Nephron progenitor cell (in vitro differentiated cells): Measurements from ENCODE around the gene INPP5A.

ENCODE experiments used
- DNase-seq: peaks from one replicate; pipeline ENCODE4 v3.0.0; 2021
- H3K27ac Mint-ChIP-seq: 2 replicates; pipeline ENCODE4 v1.8.0; 2021; ENCODE audit warnings: mild to moderate bottlenecking, moderate library complexity, mixed read lengths
- H3K27me3 Mint-ChIP-seq: 2 replicates; pipeline ENCODE4 v1.8.0; 2021; ENCODE audit warnings: mild to moderate bottlenecking, low read depth, mixed read lengths; ENCODE audit not compliant: poor library complexity
- H3K36me3 Mint-ChIP-seq: 2 replicates; pipeline ENCODE4 v1.8.0; 2021; ENCODE audit warnings: low read depth, mixed read lengths
- H3K4me1 Mint-ChIP-seq: 2 replicates; pipeline ENCODE4 v1.8.0; 2021; ENCODE audit warnings: mixed read lengths
- H3K4me3 Mint-ChIP-seq: 2 replicates; pipeline ENCODE4 v1.8.0; 2021; ENCODE audit warnings: mild to moderate bottlenecking, moderate library complexity, mixed read lengths
- H3K9me3 Mint-ChIP-seq: 2 replicates; pipeline ENCODE4 v1.8.0; 2021; ENCODE audit warnings: mild to moderate bottlenecking, moderate library complexity, mixed read lengths
- CTCF ChIP-seq: fragments of 200-600 bp; sonication (generic); IDR thresholded peaks from 2 replicates; pipeline ENCODE4 v1.5.0; 2021; ENCODE audit warnings: antibody characterized with exemption

Gene INPP5A

GRCh38 chr10:132779549-132780294 is 242.1 kb downstream of the INPP5A start:
- Mint-ChIP-seq H3K4me3 (no peak overlapping the region), H3K27me3 (peaks cover 47% of the 10 kb centered on the region), H3K9me3 (no peaks in the 10 kb centered on the region), H3K4me1 (peaks cover 22% of the 10 kb centered on the region), H3K27ac (no peak overlapping the region), H3K36me3 (peaks cover 18% of the 10 kb centered on the region)
- peak; percentile 35 for DNase-seq
- no peak for TF ChIP-seq CTCF

- Mint-ChIP-seq H3K4me3 (no peak overlapping the region), H3K9me3 (no peaks in the 10 kb centered on the region), H3K27ac (no peak overlapping the region), H3K27me3 (peaks cover 54% of the 10 kb centered on the region), H3K4me1 (peaks cover 22% of the 10 kb centered on the region), H3K36me3 (peaks cover 18% of the 10 kb centered on the region)
- no peak for TF ChIP-seq CTCF
- no peak for DNase-seq
These were observed 242.8 kb downstream of the INPP5A start for GRCh38 chr10:132780356-132780755.

- TF ChIP-seq CTCF, result no peak
- Mint-ChIP-seq H3K36me3 (peaks cover 18% of the 10 kb centered on the region), H3K4me3 (no peak overlapping the region), H3K4me1 (peaks cover 22% of the 10 kb centered on the region), H3K9me3 (no peaks in the 10 kb centered on the region), H3K27me3 (peaks cover 59% of the 10 kb centered on the region), H3K27ac (no peak overlapping the region)
- DNase-seq, result no peak
These were observed 244.0 kb downstream of the INPP5A start for GRCh38 chr10:132781556-132781955.

DNA sequence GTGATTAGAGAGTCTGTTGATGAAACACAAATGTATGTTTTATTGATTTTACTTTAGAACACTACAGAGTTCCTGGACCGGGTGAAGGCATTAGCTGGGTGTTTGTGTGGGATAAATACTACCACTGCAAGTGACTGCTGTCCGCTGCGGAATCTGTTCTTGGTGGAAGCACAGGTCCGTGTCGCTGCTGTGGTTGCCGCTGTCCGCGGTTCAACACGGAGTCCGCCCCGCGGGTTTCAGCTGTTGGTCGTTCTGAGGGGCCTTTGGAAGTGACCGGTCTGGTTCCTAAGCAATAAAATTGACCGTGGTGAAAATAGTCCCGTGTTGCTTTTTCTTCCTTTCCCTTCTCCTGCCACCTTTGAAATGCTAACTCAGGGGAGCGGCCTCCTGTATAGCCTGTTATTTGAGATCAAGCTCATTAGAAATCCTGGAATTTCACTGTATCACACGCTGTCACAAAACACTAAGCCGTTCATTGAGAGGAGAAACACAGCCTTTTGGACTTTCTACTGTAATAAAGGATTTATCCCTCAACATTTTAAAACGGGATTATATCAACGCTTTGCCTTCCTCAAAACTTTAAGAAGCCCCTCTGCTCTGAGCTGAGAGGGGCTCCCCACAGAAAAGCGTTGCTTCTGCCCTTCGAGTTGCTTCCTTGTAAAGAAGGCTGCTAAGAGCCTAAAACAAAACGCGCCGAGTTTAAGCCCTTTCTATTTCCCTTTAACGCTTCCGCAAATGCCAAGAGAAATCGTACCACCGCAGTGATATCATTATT is 245.8 kb downstream of the INPP5A start:
- Mint-ChIP-seq H3K9me3 (no peaks in the 10 kb centered on the region), H3K27me3 (peaks cover 70% of the 10 kb centered on the region), H3K27ac (no peak overlapping the region), H3K36me3 (peaks cover 18% of the 10 kb centered on the region), H3K4me3 (peak overlapping the region; percentile 68), H3K4me1 (peaks cover 22% of the 10 kb centered on the region)
- no peak for TF ChIP-seq CTCF
- DNase-seq, result peak; percentile 41

DNA sequence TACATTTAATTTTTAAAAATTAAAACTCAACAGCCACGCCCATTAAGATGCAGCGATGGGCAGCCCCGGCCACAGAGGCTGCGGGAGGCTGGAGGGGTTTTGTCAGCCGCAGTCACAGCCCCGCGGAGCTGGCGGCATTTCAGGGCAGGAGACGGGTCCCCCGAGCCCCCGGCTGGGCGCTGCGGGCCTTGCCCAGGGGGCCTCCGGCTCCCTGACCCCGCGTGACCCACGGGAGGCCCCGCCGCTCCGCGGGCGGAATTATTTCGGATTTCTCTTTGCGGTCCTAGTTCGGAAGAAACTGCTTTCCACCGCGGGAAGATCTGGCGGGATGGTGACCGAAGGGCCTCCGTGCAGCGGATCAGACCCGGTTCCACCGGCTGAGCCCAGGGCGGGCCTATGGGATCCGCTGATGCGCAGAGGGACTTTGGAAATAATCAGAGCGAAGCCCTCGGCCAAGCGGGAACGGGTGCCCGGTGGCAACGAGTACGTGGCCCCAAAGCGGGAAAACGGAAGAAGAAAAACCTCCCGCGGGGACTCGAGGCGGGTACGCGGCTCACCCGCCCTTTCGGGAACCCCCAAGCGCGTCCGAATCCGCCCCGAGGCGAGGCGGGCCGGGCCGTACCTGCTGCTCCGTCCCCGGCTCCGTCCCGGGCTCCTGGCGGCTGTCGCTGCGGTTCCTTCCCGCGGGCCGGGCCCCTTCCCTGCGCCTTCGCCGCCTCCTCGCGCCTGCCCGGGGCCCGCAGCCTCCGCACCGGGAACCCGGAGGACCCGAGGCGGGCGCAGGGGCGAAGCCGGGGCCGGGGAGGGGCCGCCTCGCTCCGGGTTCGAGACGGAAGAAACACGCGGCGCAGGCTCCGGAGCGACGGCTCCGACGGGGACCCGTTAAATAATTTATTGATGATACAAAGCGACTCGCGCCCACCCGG is 246.6 kb downstream of the INPP5A start:
- H3K27ac Mint-ChIP-seq, result no peak overlapping the region
- no peaks in the 10 kb centered on the region for H3K9me3 Mint-ChIP-seq
- DNase-seq, result no peak
- no peak for TF ChIP-seq CTCF
- peaks cover 18% of the 10 kb centered on the region for H3K36me3 Mint-ChIP-seq
- H3K4me1 Mint-ChIP-seq, result peaks cover 22% of the 10 kb centered on the region
- H3K4me3 Mint-ChIP-seq, result peak overlapping the region; percentile 68
- H3K27me3 Mint-ChIP-seq, result peaks cover 78% of the 10 kb centered on the region
